Bronchus fibroblast of lung (primary cell): ENCODE data around the gene UNC13A. TPM values are rescaled to one million over a fixed set of nuclear protein-coding genes. Genes with fewer than 3 reads are reported as not detected.

Experiments
- total RNA-seq: library from RNA; depleted of rRNA; stranded (reverse); fragments of >200 nt; gene quantifications from 2 replicates; pipeline ENCODE4 v1.2.3, GENCODE V29; 2015

UNC13A gene
- total RNA-seq = under 0.01 TPM in 1 of 2 replicates, not detected in the other

GRCh38 chr19:17687857-17688784 is at the start of gene UNC13A:
UNC13A (minus strand) TSS chr19:17688354; CDS start chr19:17688199, 155 bp downstream.

GRCh38 chr19:17718947-17719711 is 31.0 kb upstream of the UNC13A start, which contains the start of gene MAP1S:
MAP1S (plus strand) TSS chr19:17719480; CDS start chr19:17719503, 23 bp downstream.

GRCh38 chr19:17555480-17555928 is 132.7 kb downstream of the UNC13A start, which contains the start of gene COLGALT1:
COLGALT1 (plus strand) TSS chr19:17555649; CDS start chr19:17555714, 65 bp downstream.

Other genes starting within 250 kb of the UNC13A start
- under 0.01 TPM in 1 of 2 replicates, not detected in the other for gene TMEM221, start 239.7 kb downstream of the UNC13A start, total RNA-seq
- not detected in 2 replicates for gene NXNL1, start 227.4 kb downstream of the UNC13A start, total RNA-seq
- gene SLC27A1, start 217.8 kb downstream of the UNC13A start, total RNA-seq = 8.6 and 9.8 TPM in 2 replicates
- 84.2 and 96.3 TPM in 2 replicates for gene PGLS, start 176.7 kb downstream of the UNC13A start, total RNA-seq
- gene COLGALT1, start 132.7 kb downstream of the UNC13A start, total RNA-seq = 147 and 158 TPM in 2 replicates
- gene MAP1S, start 31.1 kb upstream of the UNC13A start, total RNA-seq = 28.4 and 35.2 TPM in 2 replicates
- 1.0 and 1.8 TPM in 2 replicates for gene FCHO1, start 63.1 kb upstream of the UNC13A start, total RNA-seq
- 0.15 TPM in 1 of 2 replicates, not detected in the other for gene B3GNT3, start 106.8 kb upstream of the UNC13A start, total RNA-seq
- not detected in 2 replicates for gene INSL3, start 133.2 kb upstream of the UNC13A start, total RNA-seq
- gene JAK3, start 159.6 kb upstream of the UNC13A start, total RNA-seq = 3.5 and 3.9 TPM in 2 replicates
- gene RPL18A, start 171.6 kb upstream of the UNC13A start, total RNA-seq = 2,017 and 2,263 TPM in 2 replicates
- gene SLC5A5, start 183.6 kb upstream of the UNC13A start, total RNA-seq = not detected in 2 replicates
- 98.2 and 102 TPM in 2 replicates for gene CCDC124, start 244.7 kb upstream of the UNC13A start, total RNA-seq